NCI-H146 treated with DMSO at 0.1 percent for 48 hours (cell line): ENCODE measurements around the gene NUP133.
"Not testable (repeated sequence)": the region's sequence is repeated elsewhere in the genome, so short reads cannot be mapped to it uniquely, and the experiment has no call there.

ENCODE experiments used
- DNase-seq: peaks from one replicate; lab custom pipeline; 2025; ENCODE audit not compliant: unreplicated experiment; lab: John Stamatoyannopoulos, UW

The NUP133 gene

GRCh38 chr1:229509576-229509975, 1.4 kb upstream of the NUP133 start:
- no peak for DNase-seq

GRCh38 chr1:229508823-229509337, 739 bp upstream of the NUP133 start:
- DNase-seq, result peak; percentile 29

- no peak for DNase-seq
Observed at GRCh38 chr1:229507502-229507901, 639 bp downstream of the NUP133 start.

- DNase-seq, result no peak
Observed at GRCh38 chr1:229506633-229507032, 1.5 kb downstream of the NUP133 start.

- no peak for DNase-seq
Observed at GRCh38 chr1:229495782-229496181, 12.4 kb downstream of the NUP133 start.

GRCh38 chr1:229487181-229487580, 21.0 kb downstream of the NUP133 start:
- no peak for DNase-seq

GRCh38 chr1:229485318-229485717, 22.8 kb downstream of the NUP133 start:
- DNase-seq, result no peak

GRCh38 chr1:229482511-229482910, 25.6 kb downstream of the NUP133 start:
- no peak for DNase-seq

- no peak for DNase-seq
Observed at GRCh38 chr1:229480495-229480894, 27.6 kb downstream of the NUP133 start.

- no peak for DNase-seq
Observed at GRCh38 chr1:229479660-229480399, 28.3 kb downstream of the NUP133 start.

- no peak for DNase-seq
Observed at GRCh38 chr1:229478852-229479251, 29.3 kb downstream of the NUP133 start.

GRCh38 chr1:229475859-229476258, 32.3 kb downstream of the NUP133 start:
- DNase-seq, result not testable (repeated sequence)

GRCh38 chr1:229474509-229474908, 33.6 kb downstream of the NUP133 start:
- DNase-seq, result no peak

GRCh38 chr1:229471175-229471574, 37.0 kb downstream of the NUP133 start:
- DNase-seq, result no peak

GRCh38 chr1:229470406-229471043, 37.6 kb downstream of the NUP133 start:
- peak; percentile 53 for DNase-seq

GRCh38 chr1:229466887-229467286, 41.3 kb downstream of the NUP133 start:
- no peak for DNase-seq

GRCh38 chr1:229464672-229465071, 43.5 kb downstream of the NUP133 start:
- no peak for DNase-seq

- DNase-seq, result no peak
Observed at GRCh38 chr1:229461032-229461668, 47.0 kb downstream of the NUP133 start.

GRCh38 chr1:229459815-229460214, 48.3 kb downstream of the NUP133 start:
- no peak for DNase-seq

- no peak for DNase-seq
Observed at GRCh38 chr1:229457436-229457835, 50.7 kb downstream of the NUP133 start.

- DNase-seq, result no peak
Observed at GRCh38 chr1:229456016-229456415, 52.1 kb downstream of the NUP133 start.

GRCh38 chr1:229454056-229454455, 54.1 kb downstream of the NUP133 start:
- no peak for DNase-seq
